ENCODE results near the gene PDXDC1.
"Not testable (repeated sequence)": the region's sequence is repeated elsewhere in the genome, so short reads cannot be mapped to it uniquely, and the experiment has no call there.

GRCh38 chr16:14998300-14998699, 23.5 kb downstream of the PDXDC1 start:
- not testable (repeated sequence) for TF ChIP-seq POLR2AphosphoS5 (IDR thresholded peaks at IDR 0.05; ENCODE audit: borderline replicate concordance, low read depth, low read length); EZH2 (IDR thresholded peaks at IDR 0.05); FOXP2 (optimal IDR thresholded peaks at IDR 0.05; ENCODE audit: control extremely low read depth, extremely low read length, insufficient read depth)

Data from SK-N-MC (cell line).